GM19467 (cell line): ENCODE data around the gene POLA1.

Source experiments
- ATAC-seq: cut with Tn5 transposase; IDR thresholded peaks from one replicate; pipeline ENCODE4 v1.9.1; 2021; ENCODE audit warnings: mild to moderate bottlenecking, moderate library complexity; ENCODE audit not compliant: unreplicated experiment

Gene POLA1

DNA sequence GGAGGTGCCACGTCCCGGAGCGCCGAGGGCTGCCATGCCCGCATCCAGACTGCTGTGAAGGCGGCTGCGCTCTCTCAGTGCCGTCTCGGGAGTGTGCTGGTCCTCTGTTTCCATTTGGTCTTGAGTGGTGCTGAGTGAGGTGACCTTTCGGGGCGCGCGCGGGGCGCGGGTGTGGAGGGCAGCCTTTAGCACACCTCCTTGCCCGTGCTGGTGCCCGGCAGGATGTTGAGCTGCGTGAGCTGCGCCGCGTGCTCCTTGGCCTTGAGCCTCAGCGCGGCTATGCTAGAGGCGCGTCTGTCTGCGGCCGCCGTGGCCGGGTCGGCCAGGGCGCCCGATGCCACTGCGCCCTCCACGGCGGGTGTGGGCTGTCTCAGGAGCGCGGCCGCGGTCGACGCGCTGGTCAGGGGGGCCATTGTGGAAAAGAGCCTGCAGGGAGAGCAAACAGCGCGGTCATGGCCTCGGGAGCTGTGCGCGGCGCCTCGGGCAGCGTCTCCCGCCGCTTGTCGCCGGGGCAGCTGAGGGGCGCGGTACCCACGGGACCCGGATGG, 310.8 kb downstream of the POLA1 start:
- no peak for ATAC-seq

DNA sequence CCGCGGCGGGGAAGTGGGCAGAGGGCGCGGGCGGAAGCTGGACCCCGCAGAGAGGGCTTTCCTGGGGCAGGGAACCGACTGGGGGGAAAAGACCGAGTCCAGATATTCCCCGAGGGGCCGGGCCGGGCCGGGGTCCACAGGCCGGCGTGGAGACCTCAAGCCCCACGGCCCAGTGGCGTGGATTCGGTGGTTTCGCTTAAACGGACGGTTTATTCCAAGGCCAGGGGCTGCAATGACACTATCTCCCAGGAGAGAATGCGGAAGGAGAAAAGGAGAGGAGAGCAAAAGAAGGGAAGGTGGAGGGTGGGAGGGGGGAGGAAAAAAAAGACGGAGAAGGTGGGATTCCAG, 311.3 kb downstream of the POLA1 start:
- ATAC-seq, result no peak

DNA sequence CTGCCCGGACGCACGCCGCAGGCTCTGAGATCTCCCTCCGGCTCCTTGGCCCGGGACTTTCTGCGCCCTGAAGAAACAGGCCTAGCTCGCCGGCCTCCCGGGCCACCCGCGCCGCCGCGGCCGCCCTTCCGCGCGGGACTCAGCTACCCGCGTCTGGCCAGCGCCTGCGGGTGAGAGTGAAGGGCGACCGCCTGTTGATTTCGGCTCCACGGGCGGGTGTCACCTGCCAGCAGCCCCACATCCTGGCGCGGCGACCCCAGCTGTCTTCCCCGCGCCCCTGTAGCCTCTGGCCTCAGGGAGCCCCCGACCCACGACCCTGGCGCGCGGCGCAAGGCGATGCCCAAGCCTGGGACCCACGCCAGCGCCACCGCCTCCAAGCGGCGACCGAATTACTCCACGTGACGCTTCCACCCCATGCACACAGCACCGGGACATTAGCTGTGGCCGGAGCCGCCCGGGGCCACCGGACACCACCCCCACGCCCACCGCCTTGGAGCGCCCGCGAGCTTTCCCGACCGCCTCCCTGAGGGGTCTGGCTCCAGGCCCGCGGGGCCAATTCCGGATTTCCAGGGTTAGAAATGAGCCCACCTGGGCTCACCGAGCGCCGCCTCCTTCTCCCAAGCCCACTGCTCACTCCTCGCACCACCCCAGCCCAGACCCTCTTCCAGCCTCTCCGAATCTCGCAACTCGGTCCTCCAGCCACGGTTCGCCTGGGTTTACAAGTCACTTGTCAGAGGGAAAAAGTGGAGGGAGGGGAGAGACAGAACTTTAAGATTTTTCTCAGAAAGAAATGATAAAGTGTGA, 311.9 kb downstream of the POLA1 start:
- ATAC-seq, result no peak

DNA sequence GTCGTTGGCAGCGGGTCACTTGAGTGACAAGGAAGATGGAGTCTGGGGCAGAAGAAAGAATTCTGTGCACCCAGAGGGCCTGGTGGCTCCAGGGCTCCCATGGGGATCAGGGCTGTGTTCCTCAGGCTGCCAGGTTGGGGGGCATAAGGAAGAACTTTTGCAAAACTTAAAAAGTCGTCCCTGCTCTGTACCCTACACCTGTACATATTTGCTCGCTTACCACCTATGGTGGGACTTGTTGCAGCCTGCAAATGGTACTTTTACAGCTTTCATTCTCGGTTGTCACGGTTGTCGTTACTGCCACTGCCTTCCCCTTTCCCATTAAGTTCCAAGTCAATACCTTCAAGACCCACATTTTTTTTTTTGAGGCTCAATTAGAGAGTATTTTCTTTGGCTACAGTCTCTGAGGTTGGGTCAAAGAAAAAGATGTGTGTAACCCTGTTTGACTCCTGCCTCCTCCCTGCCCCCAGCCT, 312.9 kb downstream of the POLA1 start:
- no peak for ATAC-seq

DNA sequence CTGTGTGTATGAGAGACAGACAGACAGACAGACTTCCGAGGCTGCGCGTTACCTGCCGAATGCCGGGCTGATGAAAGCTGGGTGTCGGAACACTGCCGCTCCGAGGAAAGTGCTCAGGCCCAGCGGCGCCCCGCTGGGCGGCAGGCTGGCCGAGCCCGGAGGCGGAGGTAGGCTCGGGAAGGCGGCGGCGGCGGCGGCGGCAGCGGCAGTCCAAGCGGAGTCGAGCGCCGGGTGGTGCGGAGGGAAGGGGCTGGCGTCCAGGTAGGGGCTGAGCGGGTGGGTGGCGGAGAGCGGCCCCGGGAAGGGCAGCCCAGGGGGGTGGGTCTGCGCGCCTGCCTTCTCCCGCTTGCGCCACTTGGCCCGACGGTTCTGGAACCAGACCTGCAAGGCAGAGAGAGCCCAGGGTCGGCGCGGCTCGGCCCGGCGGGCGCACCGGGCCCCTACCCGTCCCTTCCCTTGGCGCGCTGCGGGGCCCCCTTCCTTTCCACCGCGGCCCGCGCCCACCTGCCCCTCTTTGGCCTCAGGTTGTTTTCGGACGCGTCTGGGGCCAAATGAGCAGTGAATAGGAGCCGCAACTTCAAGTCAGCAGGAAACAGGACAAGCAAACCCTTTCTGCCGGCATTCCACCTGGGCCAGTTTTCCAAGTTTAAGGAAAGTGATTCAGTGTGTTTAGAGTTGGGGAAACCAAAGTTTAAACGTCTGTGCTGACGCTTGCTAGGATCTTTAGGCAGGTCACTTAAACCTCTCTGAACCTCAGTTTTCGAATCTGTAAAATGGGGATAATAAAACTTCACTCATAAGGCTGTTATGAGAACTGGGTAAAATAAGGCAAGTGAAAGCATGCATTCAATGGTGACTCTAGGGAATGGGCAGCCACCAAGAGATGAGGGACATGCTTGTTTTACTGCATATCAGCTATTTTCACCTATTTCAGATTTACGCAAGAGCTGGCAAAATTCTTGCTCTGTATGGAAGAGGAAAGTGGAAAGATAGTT, 313.6 kb downstream of the POLA1 start:
- no peak for ATAC-seq

DNA sequence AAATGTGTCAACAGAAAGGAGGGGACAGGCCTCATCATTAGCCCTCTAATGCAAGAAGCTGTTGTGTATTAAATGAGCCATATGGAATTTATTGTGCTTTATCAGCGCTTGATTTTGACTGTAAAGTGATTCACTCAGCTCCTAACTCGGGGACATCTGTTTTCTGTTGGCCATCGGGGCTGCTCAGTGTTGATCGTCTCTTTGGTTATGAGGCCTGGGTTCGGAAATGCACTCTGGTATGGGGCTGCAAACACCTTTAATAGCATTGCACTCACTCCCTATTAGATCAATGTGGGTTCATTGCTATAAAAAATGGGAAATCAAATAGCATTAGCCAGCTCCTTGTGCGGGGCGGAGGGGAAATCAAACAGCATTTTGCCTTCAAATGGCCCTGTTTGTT, 315.7 kb downstream of the POLA1 start:
- no peak for ATAC-seq

DNA sequence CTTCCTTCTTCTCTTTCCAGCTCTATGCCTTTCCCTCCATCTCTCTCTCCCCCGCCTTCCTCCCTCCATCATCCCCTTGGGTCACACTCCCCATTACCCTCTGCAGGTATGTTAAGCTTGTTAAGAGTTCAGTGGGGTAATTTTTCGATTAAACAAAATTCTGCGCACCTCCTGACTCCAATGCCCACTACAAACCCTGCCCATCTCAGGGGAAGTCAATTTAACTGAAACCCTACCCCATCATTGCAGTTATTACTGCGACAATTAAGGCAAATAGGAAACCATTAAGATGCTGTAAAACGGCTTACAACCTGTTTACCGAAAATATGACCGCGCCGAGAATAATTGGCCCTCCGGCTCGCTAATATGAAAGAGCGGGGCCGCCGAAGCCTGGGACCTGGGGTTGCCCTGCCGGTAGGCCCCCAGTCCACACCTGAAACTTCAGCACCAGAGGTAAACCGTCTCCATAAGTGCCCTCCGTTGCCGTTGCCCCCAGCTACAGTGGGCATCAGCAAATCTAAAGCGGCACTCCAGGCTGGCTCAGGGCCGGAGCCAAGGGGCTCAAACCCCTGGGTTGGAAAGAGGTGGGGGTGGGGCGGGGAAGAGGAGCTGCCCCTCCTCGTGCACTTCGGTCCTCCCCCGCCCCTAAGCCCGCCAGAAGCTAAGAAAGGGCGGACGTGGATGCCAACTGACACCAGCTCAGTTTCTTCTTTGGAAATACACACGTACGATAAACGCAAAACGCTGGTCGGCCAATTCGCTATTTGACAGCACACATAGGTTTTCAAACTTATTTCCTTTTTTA, 317.3 kb downstream of the POLA1 start:
- no peak for ATAC-seq

DNA sequence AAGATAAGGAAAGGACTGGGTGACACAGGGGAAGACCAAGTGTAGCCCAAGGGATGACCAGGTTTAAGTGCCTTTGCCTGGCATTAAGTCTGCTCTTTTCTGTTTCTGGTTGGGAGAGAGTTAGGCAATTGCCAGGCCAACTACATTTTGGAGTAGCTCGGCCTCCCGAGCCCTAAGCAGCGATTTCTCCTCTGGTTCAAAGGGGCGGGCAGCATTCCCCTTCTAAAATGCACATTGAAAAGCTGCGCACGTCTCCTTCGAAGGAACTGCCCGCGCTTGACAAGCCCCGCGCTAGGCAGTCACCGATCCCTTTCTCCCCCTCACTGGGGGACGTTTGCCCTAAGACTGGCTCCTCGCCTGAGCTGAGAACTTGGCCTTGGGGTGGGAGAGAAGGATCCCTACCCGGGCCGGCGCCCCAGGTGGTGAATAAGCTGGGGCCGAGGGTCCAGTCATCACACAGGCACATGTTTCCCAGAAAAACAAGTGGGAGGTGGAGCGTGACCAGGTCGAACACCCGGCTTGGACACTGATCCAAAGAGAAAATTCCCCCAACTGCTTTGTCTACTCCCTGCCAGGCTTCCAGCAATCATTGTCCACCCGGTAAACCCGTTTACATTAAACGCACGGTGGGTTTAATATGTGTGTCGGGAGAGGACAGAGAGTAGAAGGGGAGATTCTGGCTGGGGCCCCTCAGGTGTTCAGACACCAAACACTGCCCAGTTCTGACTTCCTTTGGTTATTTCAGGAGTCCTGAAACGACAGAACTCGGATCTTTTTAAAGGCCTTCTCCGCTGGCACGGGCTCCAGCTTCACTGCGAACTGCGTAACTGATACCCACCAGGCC, 318.1 kb downstream of the POLA1 start:
- no peak for ATAC-seq

DNA sequence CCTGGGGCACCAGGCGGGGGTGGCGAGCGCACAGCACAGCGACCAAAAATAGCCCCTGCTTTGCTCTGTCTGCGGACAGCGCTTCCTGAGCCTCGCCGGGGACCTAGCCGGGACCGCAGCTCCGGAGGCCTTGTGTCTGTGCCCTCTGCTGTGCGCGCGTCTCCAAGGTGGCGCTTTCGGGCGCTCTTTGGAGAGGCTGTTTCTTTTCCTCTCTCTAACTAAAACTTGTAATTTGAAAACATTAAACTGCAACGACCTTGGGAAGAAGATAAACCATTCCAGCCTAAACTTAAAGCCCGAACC, 318.7 kb downstream of the POLA1 start:
- no peak for ATAC-seq

DNA sequence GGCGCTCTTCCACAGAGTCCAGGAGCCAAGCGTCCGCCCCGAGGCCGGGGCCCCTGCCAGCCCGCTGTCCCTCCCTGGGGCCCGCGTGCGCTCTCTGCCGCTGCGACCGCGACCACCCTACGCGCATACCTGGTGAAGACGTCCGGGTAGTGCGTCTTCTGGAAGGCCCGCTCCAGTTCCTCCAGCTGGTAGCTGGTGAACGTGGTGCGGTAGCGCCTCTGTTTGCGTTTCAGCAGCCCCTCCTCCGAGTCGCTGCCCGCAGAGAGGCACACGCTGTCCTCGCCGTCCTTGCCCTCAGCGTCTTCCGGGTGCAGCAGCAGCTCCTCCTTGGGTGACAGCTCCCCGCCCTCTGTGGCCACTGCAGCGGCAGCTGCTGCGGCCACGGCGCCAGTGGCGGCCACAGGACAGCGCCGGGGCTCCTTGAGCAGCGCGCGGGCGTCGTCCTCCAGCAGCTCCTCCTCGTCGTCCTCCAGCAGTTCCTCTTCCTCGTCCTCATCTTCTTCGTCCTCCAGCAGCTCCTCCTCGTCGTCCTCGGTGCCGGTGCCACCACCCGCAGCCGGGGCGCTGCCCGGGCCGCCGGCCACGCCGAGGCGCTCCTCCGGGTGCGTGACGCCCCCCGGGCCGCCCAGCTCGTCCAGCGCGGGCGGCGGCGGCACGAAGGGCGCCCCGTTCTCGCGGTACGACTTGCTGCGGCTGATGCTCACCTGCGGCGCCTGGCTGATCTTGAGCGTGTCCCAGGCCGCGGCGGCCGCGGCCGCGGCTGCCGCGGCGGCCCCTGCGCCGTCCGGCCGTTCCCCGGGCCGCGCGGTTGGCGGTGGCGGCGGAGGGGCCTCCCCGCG, 319.3 kb downstream of the POLA1 start:
- no peak for ATAC-seq

DNA sequence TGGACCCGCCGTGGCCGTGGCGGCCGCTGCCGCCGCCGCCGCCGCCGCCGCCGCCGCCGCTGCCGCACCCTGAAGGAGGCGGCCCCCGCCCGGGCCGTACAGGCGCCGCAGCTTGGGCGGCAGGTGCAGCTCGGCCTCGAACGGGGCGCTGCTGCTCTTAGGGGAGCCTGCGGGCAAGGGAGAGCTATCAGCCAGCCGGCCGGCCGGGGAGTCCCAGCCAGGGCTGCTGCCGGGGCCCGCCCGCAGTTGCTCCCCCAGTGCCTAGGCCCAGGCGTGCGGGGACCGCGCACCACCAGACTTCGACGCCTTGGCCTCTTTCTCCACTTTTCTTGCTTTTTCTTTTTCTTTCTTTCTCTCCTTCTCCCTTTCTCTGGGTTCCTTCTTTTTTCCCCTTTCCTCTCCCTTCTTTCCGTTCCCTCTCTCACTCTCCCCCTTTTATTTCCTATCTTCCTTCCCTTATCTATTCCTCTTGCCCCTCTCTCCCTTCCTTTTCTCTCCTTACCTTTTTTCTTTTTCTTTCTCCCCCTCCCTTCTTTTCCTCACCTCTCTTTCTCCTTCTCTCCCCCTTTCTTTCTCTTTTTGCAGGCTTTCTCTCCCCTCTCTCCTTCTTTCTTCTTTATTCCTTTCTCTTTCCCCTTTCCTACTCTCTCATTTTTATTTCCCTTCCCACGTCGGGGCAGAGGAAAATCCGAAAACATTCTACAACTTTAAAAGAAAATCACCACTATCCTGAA, 320.1 kb downstream of the POLA1 start:
- ATAC-seq, result no peak

DNA sequence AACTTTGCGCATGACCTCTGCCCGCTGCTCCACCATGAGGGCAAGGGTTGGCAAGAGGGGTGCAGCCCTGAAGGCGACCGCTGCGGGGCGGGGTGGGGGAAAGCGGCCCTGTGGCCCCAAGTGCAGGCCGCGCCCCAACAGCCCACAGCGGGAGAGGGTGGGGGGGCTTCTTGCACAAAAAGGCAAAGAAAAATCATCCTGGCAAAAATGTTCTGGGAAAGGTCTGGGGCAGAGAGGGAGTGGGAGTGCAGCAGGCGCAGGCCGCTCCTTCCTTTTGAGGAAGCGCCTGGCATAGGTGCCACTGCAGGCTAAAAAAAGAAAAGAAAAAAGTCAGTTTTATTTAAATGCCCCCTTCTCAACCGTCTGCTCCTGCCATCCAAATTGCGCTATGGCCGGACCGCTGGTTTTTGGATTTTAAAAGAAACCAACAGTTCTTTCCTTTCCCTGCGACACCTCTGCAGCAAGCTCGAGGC, 320.7 kb downstream of the POLA1 start:
- ATAC-seq, result no peak

DNA sequence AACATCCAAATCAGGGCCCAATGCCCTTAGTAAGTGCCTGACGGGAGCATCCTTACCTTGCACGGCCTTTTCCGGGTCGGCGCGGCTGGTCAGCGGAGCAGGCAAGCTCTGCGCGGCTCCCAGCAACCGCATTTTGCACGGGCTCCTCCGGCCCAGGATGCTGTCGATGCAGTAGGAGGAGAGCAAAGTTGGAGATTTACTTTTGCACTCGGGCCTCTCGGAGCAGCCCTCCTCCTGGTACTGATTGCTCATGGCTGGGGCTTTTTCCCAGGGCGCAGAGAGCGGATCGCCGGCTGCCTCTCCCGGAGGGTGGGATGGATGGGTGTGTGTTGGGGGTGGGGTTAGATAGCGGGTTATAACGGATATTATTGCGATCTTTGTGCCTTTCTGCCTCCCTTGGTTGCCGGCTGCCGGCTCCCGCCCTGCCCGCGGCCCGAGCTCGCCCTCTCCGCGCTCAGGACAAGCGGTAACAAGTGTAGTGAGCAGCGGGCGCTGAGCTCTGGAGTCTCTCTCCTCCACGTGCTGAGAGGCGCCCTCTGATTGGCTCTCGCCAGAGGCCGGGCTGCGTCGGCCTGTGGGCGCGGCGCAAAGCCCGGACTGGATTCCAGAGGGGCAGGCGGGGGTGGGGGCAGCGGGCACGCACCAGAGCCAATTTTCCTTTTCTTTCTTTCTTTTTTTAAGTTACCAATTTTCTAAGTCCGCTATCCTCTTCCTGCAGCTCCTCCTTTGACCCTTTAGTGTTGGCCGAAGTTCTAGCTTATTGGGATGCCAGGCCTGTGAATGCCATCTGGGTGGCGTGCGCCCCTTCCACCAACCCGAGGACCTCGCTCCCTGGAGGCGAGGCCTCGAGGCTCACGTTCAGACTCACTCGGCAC, 322.0 kb downstream of the POLA1 start, which contains the start of gene ARX:
Gene ARX, minus strand, starts transcription at position 480 of the 875 bp plus-strand sequence. Its CDS starts 228 bp downstream, at position 252.
- no peak for ATAC-seq

DNA sequence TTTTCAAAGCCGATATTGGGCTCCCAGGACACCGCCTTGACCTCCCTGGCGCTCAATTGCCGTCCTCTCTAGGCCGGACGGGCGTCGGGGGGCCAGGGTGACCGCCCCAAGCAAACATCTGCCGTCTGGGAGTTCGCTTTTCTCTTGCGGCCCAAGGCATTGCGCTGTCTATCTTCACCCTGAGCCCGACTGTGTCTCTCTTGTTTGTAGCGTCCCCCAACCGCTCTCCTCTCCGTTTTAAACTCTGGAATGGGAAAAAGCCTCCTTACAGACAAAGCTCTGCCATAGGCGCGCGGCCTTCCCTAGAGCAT, 322.6 kb downstream of the POLA1 start:
- ATAC-seq, result no peak

DNA sequence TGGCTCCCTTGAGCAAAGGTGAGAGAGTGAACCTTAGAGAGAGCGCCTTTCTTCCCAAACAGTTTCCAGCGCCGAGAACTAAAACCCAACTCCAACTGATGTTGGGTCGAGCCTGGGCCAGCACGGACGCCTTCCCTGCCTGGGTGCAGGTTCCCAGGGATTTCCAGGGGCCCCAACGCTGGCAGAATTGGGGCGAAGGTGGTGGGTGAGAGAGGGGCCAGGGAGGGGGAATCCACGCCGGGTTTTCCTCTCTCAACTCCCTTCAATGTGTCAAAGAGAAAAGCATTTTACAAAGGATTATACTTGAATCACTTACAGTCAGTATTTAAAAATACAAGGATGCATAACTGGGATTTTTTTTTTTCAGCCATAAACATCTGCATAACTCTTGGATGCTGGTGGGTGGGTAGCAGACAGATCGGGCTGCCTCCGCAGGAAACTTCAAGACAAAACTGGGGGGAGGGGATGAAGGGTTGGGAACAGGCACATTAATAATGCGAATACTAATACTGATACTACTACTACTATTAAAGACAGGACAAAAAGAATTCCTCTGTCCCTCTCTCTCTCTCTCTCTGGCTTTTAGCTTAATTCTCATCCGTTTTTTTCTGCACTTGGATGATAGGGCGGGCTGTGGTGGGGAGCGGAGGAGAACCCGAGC, 323.4 kb downstream of the POLA1 start:
- ATAC-seq, result no peak

DNA sequence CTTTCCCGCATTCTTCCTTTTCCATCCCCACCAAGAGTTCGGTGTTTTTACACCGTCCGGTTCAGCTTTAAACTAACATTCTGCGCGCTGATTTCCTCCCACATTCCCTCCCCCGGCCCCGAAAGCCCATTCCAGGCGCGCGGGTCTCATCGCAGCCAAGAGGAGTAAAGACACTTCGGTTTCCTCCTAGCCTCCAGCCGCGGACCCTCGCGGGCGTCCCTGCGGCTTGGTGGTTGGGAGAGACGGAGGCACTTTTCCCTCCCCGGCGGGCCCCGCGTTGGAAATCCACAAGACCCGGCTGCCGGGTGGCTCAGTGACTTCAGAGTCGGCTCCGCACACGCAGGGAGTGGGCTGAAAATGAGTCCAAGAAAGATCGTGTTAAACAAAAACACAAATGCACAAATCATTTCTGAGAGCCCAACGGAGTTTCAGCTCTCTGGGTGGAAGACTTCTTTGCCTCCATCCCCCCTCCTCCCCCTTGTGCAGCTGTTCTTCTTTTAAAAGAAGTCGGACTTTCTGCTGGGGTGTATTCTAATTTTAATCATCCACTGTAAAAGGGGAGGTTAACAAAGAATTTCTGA, 324.0 kb downstream of the POLA1 start:
- no peak for ATAC-seq

DNA sequence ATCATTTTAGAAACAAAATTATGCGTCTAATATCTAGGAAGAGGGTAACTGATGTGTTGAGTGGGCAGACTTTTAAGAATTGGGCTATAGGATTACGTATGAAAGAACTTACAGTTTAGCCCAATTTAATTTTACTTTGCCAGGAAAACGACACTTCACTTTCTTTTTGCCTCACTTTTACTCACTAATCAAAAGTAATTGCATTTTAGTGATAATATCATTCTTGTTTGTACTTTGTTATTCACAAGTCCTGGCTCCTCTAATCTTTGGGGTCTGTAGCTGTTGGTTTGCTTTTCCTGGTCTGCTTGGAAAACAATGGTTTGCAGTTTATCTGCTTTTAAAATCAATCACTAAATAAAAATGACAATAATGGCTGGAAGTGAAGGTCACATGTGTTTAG, 325.0 kb downstream of the POLA1 start:
- no peak for ATAC-seq
